ENCODE measurements around the gene ZSCAN20.

DNA sequence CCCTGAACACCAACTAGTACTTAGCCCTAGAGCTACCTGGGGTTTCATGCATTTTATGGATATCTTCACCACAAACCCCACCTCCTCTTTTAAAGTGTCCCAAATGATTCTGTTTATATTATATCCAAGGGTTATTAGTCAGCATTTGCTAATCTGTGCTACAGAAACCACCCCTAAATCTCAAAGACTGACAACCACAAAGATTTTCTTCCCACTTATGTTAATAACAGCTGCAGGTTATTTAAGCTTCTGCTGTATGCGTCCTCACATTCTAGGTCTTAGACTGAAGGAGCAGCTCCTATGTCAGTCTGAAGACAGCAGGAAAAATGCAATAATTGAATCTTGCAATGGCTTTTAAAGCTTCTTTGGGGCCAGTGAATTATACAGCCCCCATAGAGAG, 30.3 kb upstream of the ZSCAN20 start:
- TF ChIP-seq, protein P1, sequence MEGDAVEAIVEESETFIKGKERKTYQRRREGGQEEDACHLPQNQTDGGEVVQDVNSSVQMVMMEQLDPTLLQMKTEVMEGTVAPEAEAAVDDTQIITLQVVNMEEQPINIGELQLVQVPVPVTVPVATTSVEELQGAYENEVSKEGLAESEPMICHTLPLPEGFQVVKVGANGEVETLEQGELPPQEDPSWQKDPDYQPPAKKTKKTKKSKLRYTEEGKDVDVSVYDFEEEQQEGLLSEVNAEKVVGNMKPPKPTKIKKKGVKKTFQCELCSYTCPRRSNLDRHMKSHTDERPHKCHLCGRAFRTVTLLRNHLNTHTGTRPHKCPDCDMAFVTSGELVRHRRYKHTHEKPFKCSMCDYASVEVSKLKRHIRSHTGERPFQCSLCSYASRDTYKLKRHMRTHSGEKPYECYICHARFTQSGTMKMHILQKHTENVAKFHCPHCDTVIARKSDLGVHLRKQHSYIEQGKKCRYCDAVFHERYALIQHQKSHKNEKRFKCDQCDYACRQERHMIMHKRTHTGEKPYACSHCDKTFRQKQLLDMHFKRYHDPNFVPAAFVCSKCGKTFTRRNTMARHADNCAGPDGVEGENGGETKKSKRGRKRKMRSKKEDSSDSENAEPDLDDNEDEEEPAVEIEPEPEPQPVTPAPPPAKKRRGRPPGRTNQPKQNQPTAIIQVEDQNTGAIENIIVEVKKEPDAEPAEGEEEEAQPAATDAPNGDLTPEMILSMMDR (conservative IDR thresholded peaks at IDR 0.05; ENCODE audit: low read depth, low read length): no peak
- TF ChIP-seq MAZ (IDR thresholded peaks at IDR 0.05; ENCODE audit: borderline replicate concordance, low read depth, low read length) (no peak), POLR2A (IDR thresholded peaks at IDR 0.05; ENCODE audit: low read depth, low read length) (no peak), RAD21 (IDR thresholded peaks at IDR 0.05; ENCODE audit: low read length) (no peak), RCOR1 (IDR thresholded peaks at IDR 0.05; ENCODE audit: insufficient replicate concordance, low read length) (no peak), BHLHE40 (IDR thresholded peaks at IDR 0.05; ENCODE audit: low read depth, low read length) (no peak), CEBPB (IDR thresholded peaks at IDR 0.05; ENCODE audit: low read depth, low read length) (no peak), CHD1 (IDR thresholded peaks at IDR 0.05; ENCODE audit: low read depth, low read length) (no peak), FOS (IDR thresholded peaks at IDR 0.05; ENCODE audit: low read depth, low read length) (no peak), RFX5 (IDR thresholded peaks at IDR 0.05; ENCODE audit: low read depth, low read length) (no peak), MXI1 (IDR thresholded peaks at IDR 0.05; ENCODE audit: borderline replicate concordance, low read depth, low read length) (no peak)
- TF ChIP-seq, protein P2, sequence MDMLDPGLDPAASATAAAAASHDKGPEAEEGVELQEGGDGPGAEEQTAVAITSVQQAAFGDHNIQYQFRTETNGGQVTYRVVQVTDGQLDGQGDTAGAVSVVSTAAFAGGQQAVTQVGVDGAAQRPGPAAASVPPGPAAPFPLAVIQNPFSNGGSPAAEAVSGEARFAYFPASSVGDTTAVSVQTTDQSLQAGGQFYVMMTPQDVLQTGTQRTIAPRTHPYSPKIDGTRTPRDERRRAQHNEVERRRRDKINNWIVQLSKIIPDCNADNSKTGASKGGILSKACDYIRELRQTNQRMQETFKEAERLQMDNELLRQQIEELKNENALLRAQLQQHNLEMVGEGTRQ (IDR thresholded peaks at IDR 0.05; ENCODE audit: low read depth, low read length): no peak

Measured in IMR-90 (cell line).